ENCODE results near the gene WNT7B.
"Not testable (repeated sequence)": the region's sequence is repeated elsewhere in the genome, so short reads cannot be mapped to it uniquely, and the experiment has no call there.

- not testable (repeated sequence) for TF ChIP-seq POLR2A, CTCF, EP300 (IDR thresholded peaks at IDR 0.05)
Observed at GRCh38 chr22:46005116-46005705, 28.2 kb upstream of the WNT7B start.

All from suprapubic skin (tissue), 3 donors.